LNCaP clone FGC (cell line): ENCODE measurements around the gene TMEM42.
A peak's percentile ranks its signal among the peaks of the same experiment; 100 is the strongest.

Experiments
- DNase-seq: peaks from one replicate; pipeline ENCODE4 v3.0.0-alpha.2; 2011; ENCODE audit warnings: low read depth
- H3K4me3 ChIP-seq: 2 replicates; pipeline ENCODE4 v1.5.1; 2011; ENCODE audit warnings: mild to moderate bottlenecking, low read depth, low read length, control low read depth
- TF ChIP-seq, protein P1 (sequence below): IDR thresholded peaks from 2 replicates; pipeline ENCODE4 v1.5.1; 2012; ENCODE audit warnings: mild to moderate bottlenecking; ENCODE audit not compliant: control insufficient read depth, insufficient read depth; ENCODE audit errors: extremely low read depth

TMEM42 gene

DNA sequence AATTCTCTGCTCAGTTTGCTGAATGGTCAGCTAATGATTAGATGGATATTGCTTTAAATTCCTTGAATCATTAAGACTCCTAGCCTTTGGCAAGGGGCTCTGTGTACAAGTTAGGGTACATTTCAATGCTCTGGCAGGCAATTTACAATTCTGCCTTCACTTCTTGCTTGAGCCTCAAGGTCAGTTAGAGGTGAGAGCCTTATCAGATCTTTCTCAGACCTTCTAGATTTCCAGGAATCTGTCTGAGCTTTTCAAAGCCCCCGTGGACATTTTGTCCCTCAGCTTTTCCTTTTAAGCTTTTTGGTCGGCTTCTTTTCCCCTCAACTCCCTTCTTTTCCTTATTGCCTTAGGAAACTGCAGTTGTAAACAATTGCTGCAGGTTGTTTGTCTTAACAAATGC is 47.4 kb downstream of the TMEM42 start:
- TF ChIP-seq, protein P1, sequence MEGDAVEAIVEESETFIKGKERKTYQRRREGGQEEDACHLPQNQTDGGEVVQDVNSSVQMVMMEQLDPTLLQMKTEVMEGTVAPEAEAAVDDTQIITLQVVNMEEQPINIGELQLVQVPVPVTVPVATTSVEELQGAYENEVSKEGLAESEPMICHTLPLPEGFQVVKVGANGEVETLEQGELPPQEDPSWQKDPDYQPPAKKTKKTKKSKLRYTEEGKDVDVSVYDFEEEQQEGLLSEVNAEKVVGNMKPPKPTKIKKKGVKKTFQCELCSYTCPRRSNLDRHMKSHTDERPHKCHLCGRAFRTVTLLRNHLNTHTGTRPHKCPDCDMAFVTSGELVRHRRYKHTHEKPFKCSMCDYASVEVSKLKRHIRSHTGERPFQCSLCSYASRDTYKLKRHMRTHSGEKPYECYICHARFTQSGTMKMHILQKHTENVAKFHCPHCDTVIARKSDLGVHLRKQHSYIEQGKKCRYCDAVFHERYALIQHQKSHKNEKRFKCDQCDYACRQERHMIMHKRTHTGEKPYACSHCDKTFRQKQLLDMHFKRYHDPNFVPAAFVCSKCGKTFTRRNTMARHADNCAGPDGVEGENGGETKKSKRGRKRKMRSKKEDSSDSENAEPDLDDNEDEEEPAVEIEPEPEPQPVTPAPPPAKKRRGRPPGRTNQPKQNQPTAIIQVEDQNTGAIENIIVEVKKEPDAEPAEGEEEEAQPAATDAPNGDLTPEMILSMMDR, result no peak
- no peak for DNase-seq
- no peak overlapping the region for H3K4me3 ChIP-seq

DNA sequence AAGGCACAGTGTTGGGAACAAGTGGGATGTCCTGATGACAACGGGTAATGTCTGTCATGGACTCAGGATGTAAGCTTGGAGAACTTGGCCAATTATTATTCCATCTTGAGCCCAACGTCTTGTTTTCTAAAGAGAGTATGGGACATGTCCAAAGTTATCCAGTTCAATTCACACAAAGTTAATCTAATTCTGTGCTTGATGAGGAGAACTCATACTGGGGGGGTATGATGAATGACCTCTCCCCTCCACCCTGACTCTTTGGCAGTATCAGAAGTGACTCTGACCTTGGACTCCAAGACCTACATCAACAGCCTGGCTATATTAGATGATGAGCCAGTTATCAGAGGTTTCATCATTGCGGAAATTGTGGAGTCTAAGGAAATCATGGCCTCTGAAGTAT is 49.0 kb downstream of the TMEM42 start:
- DNase-seq, result no peak
- H3K4me3 ChIP-seq, result no peak overlapping the region
- TF ChIP-seq, protein P1, result no peak

DNA sequence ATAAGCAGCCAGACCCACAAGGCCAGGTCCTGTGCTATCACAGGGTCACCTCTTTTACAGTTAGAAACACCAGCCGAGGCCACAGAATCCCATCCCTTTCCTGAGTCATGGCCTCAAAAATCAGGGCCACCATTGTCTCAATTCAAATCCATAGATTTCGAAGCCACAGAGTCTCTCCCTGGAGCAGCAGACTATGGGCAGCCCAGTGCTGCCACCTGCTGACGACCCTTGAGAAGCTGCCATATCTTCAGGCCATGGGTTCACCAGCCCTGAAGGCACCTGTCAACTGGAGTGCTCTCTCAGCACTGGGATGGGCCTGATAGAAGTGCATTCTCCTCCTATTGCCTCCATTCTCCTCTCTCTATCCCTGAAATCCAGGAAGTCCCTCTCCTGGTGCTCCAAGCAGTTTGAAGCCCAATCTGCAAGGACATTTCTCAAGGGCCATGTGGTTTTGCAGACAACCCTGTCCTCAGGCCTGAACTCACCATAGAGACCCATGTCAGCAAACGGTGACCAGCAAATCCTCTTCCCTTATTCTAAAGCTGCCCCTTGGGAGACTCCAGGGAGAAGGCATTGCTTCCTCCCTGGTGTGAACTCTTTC is 52.3 kb downstream of the TMEM42 start:
- peak; percentile 34 for DNase-seq
- TF ChIP-seq, protein P1, result peak; percentile 81
- no peak overlapping the region for H3K4me3 ChIP-seq

DNA sequence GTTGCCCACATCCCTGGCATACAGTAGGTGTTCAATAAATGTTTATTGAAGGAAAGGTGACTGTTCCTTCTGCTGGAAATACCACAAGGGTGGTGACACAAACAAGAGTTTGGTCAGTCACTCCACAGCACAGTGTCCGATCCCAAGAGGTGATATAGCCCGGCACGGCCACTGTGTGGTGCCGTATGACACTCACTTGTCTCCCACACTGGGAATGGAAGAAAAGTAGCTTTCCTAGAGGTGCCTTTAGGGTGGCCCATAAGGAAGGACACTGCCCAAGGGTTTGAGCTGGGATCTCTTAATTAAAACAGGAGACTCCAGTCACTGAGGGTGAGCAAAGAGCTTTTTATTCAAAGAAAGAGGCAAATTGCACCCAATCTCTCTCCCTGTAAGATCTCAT is 53.2 kb downstream of the TMEM42 start:
- TF ChIP-seq, protein P1, result peak; percentile 67
- DNase-seq, result no peak
- H3K4me3 ChIP-seq, result no peak overlapping the region
